Psoas muscle (tissue), 8 donors: ENCODE measurements around the gene MRTFB. TPM values are rescaled to one million over a fixed set of nuclear protein-coding genes. Genes with fewer than 3 reads are reported as not detected.
A peak's percentile ranks its signal among the peaks of the same experiment; 100 is the strongest.

ENCODE experiments used
- ATAC-seq, 4 donors: fragments of 200-7000 bp; cut with Tn5 transposase; one replicate each; pipeline ENCODE4 v1.9.1; 2020; ENCODE audit warnings: moderate library complexity in 3 of 4, mild to moderate bottlenecking in 2 of 4
- DNase-seq, 2 donors: peaks; one replicate each; pipeline ENCODE4 v3.0.0-alpha.2; 2020
- H3K27ac ChIP-seq: fragments of 200-600 bp; one replicate; pipeline ENCODE4 v1.8.0; 2022
- H3K27me3 ChIP-seq, 3 donors: fragments of 200-600 bp in 1 of 3; one replicate each; pipeline versions ENCODE4 v1.6.1 to v1.8.0; 2013 to 2022; ENCODE audit warnings: low read length in 2 of 3, mild to moderate bottlenecking in 2 of 3, moderate library complexity in 1 of 3; ENCODE audit not compliant: insufficient read depth in 3 of 3
- H3K36me3 ChIP-seq, 2 donors: fragments of 200-600 bp in 1 of 2; one replicate each; pipeline versions ENCODE4 v1.6.1 to v1.8.0; 2013 to 2022; ENCODE audit warnings: low read depth in 1 of 2, mild to moderate bottlenecking in 1 of 2, moderate library complexity in 1 of 2; ENCODE audit not compliant: insufficient read depth in 1 of 2
- H3K4me1 ChIP-seq: fragments of 200-600 bp; one replicate; pipeline ENCODE4 v1.8.0; 2022
- H3K4me3 ChIP-seq: fragments of 200-600 bp; one replicate; pipeline ENCODE4 v1.8.0; 2022; ENCODE audit warnings: mild to moderate bottlenecking
- H3K9me3 ChIP-seq: fragments of 200-600 bp; one replicate; pipeline ENCODE4 v1.8.0; 2022
- WGBS, 3 donors: extraction: QIAGEN DNeasy Blood & Tissue Kit; methylation state at CpG; one replicate each; pipeline versions ENCODE4 v1.1.6 to v1.1.7; 2013; 5-methylcytosine and 5-hydroxymethylcytosine counted together
- intact Hi-C, 2 donors: fragments of 100-400 bp; cut with DNase I; formaldehyde crosslinking; loops; one replicate each; pipeline versions ENCODE4 v1.11.0 to v1.14.2; 2022
- polyA plus RNA-seq, 3 donors: library from polyadenylated mRNA; stranded (reverse); fragments of 200-250 nt; gene quantifications; one replicate each; pipeline ENCODE4 v1.2.3, GENCODE V29; 2013
- total RNA-seq, 4 donors: library from RNA; stranded (reverse); fragmentation: NEBNext Ultra II Directional in 2 of 4; extraction: Animal tissue kit (Norgen Biotek cat#: 25700) in 2 of 4; gene quantifications; one replicate each; pipeline versions ENCODE4 v1.2.1 to v1.2.4, GENCODE V29; 2021 to 2023
- TF ChIP-seq, protein P1 (sequence below): fragments of 200-600 bp; IDR thresholded peaks from one replicate; pipeline ENCODE4 v1.8.0; 2022; ENCODE audit warnings: antibody characterized with exemption
- donor health status: healthy with polysubstance abuse.
- donor health status: DM: no; HTN: no; CAD: no; lungs with moderate emphysema.
- donor health status: Bipolar disorder and iron deficiency.
- donor health status: healthy.
- donor health status: DM: yes; HTN: yes; CAD: no.
- donor health status: DM: no; HTN: no; CAD: no.
- donor health status: DM: no; HTN: no; CAD: no.
- donor health status: DM: yes; HTN: yes; CAD: no.

Gene MRTFB
- total and polyA plus RNA-seq, 7 donors: 2.7 to 26.3 (median 14.1) TPM

DNA sequence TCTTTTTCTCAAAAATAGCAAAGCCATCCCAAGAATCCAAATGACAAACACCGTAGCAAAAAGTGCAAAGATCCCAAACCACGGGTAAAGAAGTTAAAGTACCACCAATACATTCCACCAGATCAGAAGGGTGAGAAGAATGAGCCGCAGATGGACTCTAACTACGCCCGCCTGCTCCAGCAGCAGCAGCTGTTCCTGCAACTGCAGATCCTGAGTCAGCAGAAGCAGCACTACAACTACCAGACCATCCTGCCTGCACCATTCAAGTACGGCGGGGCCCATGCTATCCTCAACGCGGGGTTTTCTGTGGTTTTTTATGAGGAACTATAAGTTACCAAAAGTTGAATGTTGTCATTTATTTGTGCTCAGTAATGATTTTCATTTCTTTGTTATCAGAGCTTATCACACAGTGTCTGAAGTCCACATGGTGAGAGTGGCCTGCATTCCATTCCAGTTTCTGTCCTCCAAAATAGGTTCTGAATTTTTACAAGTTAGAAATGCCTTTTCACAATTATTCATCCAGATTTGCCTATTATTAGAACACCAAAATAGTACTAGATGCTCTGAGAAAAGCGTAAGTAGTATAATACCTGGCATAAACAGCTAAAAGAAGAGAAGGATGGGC, 169.2 kb downstream of the MRTFB start:
- Histone ChIP-seq H3K27ac (no peak overlapping the region), H3K4me3 (no peak overlapping the region), H3K27me3 (no peaks in the 10 kb centered on the region), H3K36me3 (peaks cover 4 to 99% of the 10 kb centered on the region in 2 donors), H3K9me3 (no peaks in the 10 kb centered on the region), H3K4me1 (no peaks in the 10 kb centered on the region)
- DNase-seq: no peak
- peak in 1 of 4 donors; percentile 66 for ATAC-seq
- 51 to 72% (median 60%) methylated on average over 10 of the region's 10 CpGs for WGBS, 3 donors
- intact Hi-C loops: loop anchor here in 1 of 2 donors (10.0 kb wide), 1 partner anchor 316 kb away; the partner anchor contains the start of gene ERCC4
- TF ChIP-seq, protein P1, sequence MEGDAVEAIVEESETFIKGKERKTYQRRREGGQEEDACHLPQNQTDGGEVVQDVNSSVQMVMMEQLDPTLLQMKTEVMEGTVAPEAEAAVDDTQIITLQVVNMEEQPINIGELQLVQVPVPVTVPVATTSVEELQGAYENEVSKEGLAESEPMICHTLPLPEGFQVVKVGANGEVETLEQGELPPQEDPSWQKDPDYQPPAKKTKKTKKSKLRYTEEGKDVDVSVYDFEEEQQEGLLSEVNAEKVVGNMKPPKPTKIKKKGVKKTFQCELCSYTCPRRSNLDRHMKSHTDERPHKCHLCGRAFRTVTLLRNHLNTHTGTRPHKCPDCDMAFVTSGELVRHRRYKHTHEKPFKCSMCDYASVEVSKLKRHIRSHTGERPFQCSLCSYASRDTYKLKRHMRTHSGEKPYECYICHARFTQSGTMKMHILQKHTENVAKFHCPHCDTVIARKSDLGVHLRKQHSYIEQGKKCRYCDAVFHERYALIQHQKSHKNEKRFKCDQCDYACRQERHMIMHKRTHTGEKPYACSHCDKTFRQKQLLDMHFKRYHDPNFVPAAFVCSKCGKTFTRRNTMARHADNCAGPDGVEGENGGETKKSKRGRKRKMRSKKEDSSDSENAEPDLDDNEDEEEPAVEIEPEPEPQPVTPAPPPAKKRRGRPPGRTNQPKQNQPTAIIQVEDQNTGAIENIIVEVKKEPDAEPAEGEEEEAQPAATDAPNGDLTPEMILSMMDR: no peak

GRCh38 chr16:14240964-14241363, 169.8 kb downstream of the MRTFB start:
- Histone ChIP-seq H3K27me3 (no peaks in the 10 kb centered on the region), H3K4me1 (no peaks in the 10 kb centered on the region), H3K36me3 (peaks cover 7 to 99% of the 10 kb centered on the region in 2 donors), H3K27ac (no peak overlapping the region), H3K4me3 (no peak overlapping the region), H3K9me3 (no peaks in the 10 kb centered on the region)
- WGBS, 3 donors: 72 to 77% (median 74%) methylated on average over 7 of the region's 7 CpGs
- no peak for ATAC-seq
- intact Hi-C loops: loop anchor here in 1 of 2 donors (10.0 kb wide), 1 partner anchor 316 kb away; the partner anchor contains the start of gene ERCC4
- no peak for DNase-seq
- TF ChIP-seq, protein P1: no peak

DNA sequence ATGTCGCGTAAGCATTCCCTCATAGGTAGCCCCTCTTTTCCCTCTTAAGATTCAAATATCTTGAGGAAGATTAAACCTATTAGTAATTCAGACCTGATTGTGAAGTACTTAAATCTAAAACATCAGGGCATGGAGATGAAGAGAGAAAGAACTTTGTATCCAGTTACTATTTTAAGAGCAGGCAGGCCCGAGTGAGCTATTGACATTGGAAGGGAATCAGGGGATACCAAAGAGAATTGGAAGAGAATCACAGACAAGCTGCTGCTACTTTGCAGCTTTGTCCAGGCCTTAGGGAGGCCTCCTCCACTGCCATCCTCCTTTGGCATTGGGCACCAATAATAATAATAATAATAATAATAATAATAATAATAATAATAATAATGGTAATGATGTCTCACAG, 170.5 kb downstream of the MRTFB start:
- DNase-seq: no peak
- no peak for ATAC-seq
- intact Hi-C loops: loop anchor here in 1 of 2 donors (10.0 kb wide), 1 partner anchor 317 kb away; the partner anchor contains the start of gene ERCC4
- 67 to 72% (median 71%) methylated on average over 3 of the region's 3 CpGs for WGBS, 3 donors
- Histone ChIP-seq H3K27ac (no peak overlapping the region), H3K9me3 (no peaks in the 10 kb centered on the region), H3K36me3 (peaks cover 10 to 99% of the 10 kb centered on the region in 2 donors), H3K4me1 (no peaks in the 10 kb centered on the region), H3K27me3 (no peaks in the 10 kb centered on the region), H3K4me3 (no peak overlapping the region)
- TF ChIP-seq, protein P1: no peak

DNA sequence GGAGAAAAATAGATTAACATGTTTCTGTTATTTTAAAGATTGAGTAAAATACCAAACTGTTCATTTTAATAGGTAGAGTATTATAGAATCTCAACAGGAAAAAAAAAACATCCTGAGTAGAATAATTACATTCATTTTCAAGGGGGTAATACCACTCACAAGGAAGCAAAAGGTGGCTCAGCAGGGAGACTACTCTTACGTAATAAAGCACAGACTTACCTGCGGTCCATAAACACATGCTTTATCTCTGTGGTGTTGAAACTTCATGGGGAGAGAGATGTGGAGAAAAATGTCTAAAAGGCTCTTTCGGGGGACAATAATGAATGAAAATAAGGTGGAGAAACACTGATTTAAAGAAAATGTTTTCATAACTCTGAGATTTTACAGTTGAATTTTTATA, 171.7 kb downstream of the MRTFB start:
- no peaks in the 10 kb centered on the region for H3K27me3 ChIP-seq
- no peak overlapping the region for H3K27ac ChIP-seq
- DNase-seq (no peak), ATAC-seq (no peak)
- no peak overlapping the region for H3K4me3 ChIP-seq
- H3K36me3 ChIP-seq: peaks cover 10 to 99% of the 10 kb centered on the region in 2 donors
- intact Hi-C loops: loop anchor here in 1 of 2 donors (10.0 kb wide), 1 partner anchor 318 kb away; the partner anchor contains the start of gene ERCC4
- no peaks in the 10 kb centered on the region for H3K4me1 ChIP-seq
- 95 to 99% (median 97%) methylated on average over 3 of the region's 3 CpGs for WGBS, 3 donors
- TF ChIP-seq, protein P1: no peak
- H3K9me3 ChIP-seq: no peaks in the 10 kb centered on the region
